ENCODE data around the gene KRTAP10-10. TPM values are rescaled to one million over a fixed set of nuclear protein-coding genes. Genes with fewer than 3 reads are reported as not detected.
"Not testable (repeated sequence)": the region's sequence is repeated elsewhere in the genome, so short reads cannot be mapped to it uniquely, and the experiment has no call there.

KRTAP10-10 gene
- total and polyA plus RNA-seq, 7 donors: not detected

DNA sequence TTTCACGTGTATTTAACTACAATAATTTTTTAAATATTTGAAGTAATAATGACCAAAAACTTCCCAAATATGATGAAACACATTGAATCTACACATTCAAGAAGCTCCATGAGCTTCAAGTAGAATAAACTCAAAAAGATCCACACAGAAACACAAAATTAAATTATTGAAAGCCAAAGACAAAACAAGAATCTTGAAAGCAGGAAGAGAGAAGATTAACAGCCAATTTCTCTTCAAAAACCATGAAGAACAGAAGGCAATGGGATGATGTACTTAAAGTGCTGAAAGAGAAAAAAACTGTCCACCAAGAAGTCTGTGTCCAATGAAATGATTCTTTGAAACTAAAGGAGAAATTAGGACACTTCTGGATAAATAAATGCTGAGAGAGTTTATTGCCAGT lies 5.1 kb upstream of the KRTAP10-10 start:
- TF ChIP-seq, protein P1, sequence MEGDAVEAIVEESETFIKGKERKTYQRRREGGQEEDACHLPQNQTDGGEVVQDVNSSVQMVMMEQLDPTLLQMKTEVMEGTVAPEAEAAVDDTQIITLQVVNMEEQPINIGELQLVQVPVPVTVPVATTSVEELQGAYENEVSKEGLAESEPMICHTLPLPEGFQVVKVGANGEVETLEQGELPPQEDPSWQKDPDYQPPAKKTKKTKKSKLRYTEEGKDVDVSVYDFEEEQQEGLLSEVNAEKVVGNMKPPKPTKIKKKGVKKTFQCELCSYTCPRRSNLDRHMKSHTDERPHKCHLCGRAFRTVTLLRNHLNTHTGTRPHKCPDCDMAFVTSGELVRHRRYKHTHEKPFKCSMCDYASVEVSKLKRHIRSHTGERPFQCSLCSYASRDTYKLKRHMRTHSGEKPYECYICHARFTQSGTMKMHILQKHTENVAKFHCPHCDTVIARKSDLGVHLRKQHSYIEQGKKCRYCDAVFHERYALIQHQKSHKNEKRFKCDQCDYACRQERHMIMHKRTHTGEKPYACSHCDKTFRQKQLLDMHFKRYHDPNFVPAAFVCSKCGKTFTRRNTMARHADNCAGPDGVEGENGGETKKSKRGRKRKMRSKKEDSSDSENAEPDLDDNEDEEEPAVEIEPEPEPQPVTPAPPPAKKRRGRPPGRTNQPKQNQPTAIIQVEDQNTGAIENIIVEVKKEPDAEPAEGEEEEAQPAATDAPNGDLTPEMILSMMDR (IDR thresholded peaks at IDR 0.05): no peak
- DNase-seq: no peak
- intact Hi-C loops (cut with DNase I): no loop called here
- peaks cover 0 to 24% (median 4%) of the 10 kb centered on the region in 3 donors for H3K27me3 ChIP-seq (ENCODE audit: insufficient read depth in 3 of 3, low read length in 2 of 3)
- no peak for ATAC-seq
- 78 to 97% (median 83%) methylated on average over 1 of the region's 1 CpG for WGBS, 3 donors
- no peak overlapping the region for H3K4me3 ChIP-seq
- H3K4me1 ChIP-seq: no peaks in the 10 kb centered on the region
- peaks cover 6% of the 10 kb centered on the region for H3K9me3 ChIP-seq
- H3K27ac ChIP-seq: no peak overlapping the region
- H3K36me3 ChIP-seq (ENCODE audit: insufficient read depth in 1 of 2, low read depth in 1 of 2): no peaks in the 10 kb centered on the region

DNA sequence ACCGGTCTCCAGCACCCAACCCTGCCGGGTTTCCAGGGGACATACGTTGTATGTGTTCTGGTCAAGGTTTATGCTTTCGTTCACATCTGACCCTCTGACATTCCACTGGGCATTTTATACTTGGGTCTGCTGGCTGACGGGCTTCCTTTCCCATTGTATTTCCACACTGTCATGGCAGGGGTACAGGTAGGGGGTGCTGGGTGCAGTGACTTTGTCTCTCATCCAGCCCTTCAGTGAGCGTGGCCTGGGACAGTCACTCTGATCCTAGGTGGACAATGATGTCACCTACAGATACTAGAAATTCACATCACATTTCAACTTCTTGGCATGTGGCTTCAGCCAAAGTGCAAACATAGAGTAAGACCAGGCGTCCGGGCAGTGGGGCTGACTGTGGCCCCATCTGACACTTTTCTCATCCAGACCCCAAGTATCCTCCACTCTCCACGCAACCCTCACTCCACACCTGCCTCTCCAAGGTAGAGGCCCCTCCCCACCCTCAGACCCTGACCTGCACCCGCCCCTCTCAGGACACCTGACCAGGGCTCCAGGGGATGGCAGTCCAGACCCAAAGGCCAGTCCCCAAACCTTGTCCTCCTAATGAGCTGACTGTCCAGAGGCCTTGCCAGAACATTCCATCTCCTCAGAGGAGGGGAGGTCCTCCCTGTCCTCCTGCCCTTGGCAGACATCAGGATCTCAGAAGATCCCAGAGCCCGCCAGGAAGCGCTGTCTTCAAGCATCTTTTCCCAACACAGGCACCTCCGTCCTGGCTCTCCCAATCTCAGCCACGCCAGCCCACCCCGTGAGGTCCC lies 743 bp upstream of the KRTAP10-10 start:
- TF ChIP-seq, protein P1 (IDR thresholded peaks at IDR 0.05): no peak
- WGBS, 3 donors: 75 to 76% (median 75%) methylated on average over 15 of the region's 15 CpGs
- ATAC-seq: no peak

DNA sequence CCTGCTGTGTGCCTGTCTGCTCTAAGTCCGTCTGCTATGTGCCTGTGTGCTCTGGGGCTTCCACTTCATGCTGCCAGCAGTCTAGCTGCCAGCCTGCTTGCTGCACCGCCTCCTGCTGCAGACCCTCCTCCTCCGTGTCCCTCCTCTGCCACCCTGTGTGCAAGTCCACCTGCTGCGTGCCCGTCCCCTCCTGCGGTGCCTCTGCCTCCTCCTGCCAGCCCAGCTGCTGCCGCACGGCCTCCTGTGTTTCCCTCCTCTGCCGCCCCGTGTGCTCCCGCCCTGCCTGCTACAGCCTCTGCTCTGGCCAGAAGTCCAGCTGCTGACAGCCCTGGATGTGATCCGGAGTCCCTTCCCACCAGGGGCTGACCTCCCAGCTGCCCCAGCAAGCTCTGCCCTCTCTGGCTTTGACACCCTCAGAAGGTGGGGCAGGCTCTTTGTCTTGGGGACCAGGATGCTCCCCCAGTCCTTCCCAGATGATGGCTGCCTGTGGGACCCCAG lies 744 bp downstream of the KRTAP10-10 start:
- peaks cover 0 to 33% (median 14%) of the 10 kb centered on the region in 3 donors for H3K27me3 ChIP-seq (ENCODE audit: insufficient read depth in 3 of 3, low read length in 2 of 3)
- ATAC-seq; intact Hi-C loops (cut with DNase I); H3K36me3 ChIP-seq (ENCODE audit: insufficient read depth in 1 of 2, low read depth in 1 of 2); H3K4me1 ChIP-seq; DNase-seq; H3K4me3 ChIP-seq; H3K27ac ChIP-seq; H3K9me3 ChIP-seq: not testable (repeated sequence)
- WGBS, 3 donors: 17 to 44% (median 25%) methylated on average over 6 to 12 of the region's 12 CpGs

More for the DNA sequence above, 743 bp upstream of the KRTAP10-10 start:
- peaks cover 6% of the 10 kb centered on the region for H3K9me3 ChIP-seq
- no peak overlapping the region for H3K4me3 ChIP-seq
- no peaks in the 10 kb centered on the region for H3K4me1 ChIP-seq
- H3K27ac ChIP-seq: no peak overlapping the region
- H3K36me3 ChIP-seq (ENCODE audit: insufficient read depth in 1 of 2, low read depth in 1 of 2): no peaks in the 10 kb centered on the region
- DNase-seq: no peak
- intact Hi-C loops (cut with DNase I): no loop called here
- peaks cover 0 to 33% (median 14%) of the 10 kb centered on the region in 3 donors for H3K27me3 ChIP-seq (ENCODE audit: insufficient read depth in 3 of 3, low read length in 2 of 3)

DNA sequence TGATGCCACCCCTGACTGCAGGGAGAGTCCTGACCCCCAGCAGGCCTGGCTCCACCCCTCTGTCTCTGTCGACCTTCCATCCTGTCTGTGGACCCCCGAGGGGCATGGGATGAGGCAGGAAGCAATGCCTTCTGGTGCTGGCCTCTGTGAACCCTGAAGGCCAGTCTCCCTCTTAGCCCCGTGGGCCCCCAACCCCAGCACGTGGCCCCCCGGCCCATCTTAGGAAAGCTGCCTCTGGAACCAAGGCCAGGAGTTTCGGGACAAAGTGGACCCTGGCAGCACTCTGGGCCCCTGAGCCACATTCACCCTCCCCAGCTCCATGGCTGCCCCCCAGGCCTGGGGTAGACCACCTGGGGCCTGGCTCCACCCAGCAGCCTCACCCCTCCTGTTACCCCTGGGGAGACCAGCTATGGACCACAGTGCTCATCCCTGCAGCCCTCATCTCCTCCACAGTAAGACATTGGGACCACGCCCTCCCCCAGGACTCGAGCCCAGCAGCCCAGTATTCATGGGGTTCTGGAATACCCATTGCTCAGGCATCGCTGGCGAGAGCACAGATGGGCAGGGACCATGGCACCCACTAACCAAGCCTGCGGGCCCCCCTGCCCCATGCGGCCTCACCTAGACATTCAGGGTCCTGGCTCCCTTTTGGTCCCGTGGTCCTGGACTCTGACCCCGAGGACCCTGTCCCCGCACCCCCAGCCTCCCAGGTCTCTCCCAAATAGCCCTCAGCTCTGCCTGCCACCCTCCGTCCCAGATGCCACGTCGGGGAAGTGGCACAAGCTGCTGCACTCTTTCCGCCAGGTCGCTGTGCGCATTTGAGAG lies 1.6 kb downstream of the KRTAP10-10 start:
- H3K27ac ChIP-seq; H3K9me3 ChIP-seq; H3K36me3 ChIP-seq (ENCODE audit: insufficient read depth in 1 of 2, low read depth in 1 of 2); DNase-seq; H3K4me3 ChIP-seq; ATAC-seq; H3K4me1 ChIP-seq; intact Hi-C loops (cut with DNase I): not testable (repeated sequence)
- H3K27me3 ChIP-seq (ENCODE audit: insufficient read depth in 3 of 3, low read length in 2 of 3): peaks cover 0 to 31% (median 14%) of the 10 kb centered on the region in 3 donors
- WGBS, 3 donors: 71 to 91% (median 79%) methylated on average over 13 to 21 of the region's 21 CpGs

DNA sequence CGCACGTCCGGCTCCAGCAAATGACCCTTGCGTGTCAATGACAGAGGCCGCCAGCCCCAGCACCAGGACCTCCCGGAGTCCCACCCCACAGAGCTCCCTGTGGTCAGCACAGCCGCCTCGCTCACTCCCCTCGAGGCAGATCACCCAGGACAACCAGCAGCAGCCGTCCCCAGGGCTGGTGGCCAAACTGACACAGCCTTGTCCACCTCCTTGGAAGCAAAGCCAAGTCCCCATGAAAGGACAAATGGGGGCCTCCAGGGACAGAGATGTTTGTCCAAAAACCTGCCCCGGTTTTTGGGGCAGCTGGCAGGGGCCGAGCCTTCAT lies 2.1 kb downstream of the KRTAP10-10 start:
- Histone ChIP-seq H3K36me3 (ENCODE audit: insufficient read depth in 1 of 2, low read depth in 1 of 2) (no peaks in the 10 kb centered on the region), H3K9me3 (peaks cover under 1% of the 10 kb centered on the region), H3K4me1 (no peaks in the 10 kb centered on the region), H3K27ac (no peak overlapping the region), H3K4me3 (no peak overlapping the region), H3K27me3 (ENCODE audit: insufficient read depth in 3 of 3, low read length in 2 of 3) (peaks cover 0 to 28% (median 16%) of the 10 kb centered on the region in 3 donors)
- intact Hi-C loops (cut with DNase I): no loop called here
- 49 to 57% (median 55%) methylated on average over 12 of the region's 12 CpGs for WGBS, 3 donors
- ATAC-seq (no peak), DNase-seq (no peak)
- TF ChIP-seq, protein P1 (IDR thresholded peaks at IDR 0.05): no peak
